Measurements from ENCODE around the gene PELO. TPM values are rescaled to one million over a fixed set of nuclear protein-coding genes. Genes with fewer than 3 reads are reported as not detected.

PELO gene
- total and polyA plus RNA-seq, 9 of the 15 experiments (the other 6 are each of a cell fraction or from before 2014, with no cell fraction given): 5.8 to 14.6 (median 9.6) TPM

DNA sequence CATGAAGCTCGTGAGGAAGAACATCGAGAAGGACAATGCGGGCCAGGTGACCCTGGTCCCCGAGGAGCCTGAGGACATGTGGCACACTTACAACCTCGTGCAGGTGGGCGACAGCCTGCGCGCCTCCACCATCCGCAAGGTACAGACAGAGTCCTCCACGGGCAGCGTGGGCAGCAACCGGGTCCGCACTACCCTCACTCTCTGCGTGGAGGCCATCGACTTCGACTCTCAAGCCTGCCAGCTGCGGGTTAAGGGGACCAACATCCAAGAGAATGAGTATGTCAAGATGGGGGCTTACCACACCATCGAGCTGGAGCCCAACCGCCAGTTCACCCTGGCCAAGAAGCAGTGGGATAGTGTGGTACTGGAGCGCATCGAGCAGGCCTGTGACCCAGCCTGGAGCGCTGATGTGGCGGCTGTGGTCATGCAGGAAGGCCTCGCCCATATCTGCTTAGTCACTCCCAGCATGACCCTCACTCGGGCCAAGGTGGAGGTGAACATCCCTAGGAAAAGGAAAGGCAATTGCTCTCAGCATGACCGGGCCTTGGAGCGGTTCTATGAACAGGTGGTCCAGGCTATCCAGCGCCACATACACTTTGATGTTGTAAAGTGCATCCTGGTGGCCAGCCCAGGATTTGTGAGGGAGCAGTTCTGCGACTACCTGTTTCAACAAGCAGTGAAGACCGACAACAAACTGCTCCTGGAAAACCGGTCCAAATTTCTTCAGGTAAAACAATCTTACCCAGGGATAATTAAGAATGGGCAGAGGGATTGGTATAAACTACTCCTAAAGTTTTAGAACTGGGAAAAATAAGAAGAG lies 12.9 kb downstream of the PELO start (continued):
- TF ChIP-seq, protein P1, sequence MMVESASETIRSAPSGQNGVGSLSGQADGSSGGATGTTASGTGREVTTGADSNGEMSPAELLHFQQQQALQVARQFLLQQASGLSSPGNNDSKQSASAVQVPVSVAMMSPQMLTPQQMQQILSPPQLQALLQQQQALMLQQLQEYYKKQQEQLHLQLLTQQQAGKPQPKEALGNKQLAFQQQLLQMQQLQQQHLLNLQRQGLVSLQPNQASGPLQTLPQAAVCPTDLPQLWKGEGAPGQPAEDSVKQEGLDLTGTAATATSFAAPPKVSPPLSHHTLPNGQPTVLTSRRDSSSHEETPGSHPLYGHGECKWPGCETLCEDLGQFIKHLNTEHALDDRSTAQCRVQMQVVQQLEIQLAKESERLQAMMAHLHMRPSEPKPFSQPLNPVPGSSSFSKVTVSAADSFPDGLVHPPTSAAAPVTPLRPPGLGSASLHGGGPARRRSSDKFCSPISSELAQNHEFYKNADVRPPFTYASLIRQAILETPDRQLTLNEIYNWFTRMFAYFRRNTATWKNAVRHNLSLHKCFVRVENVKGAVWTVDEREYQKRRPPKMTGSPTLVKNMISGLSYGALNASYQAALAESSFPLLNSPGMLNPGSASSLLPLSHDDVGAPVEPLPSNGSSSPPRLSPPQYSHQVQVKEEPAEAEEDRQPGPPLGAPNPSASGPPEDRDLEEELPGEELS (CRISPR knock-in tag; IDR thresholded peaks at IDR 0.05; ENCODE audit: borderline replicate concordance): no peak
- peak; percentile 72 for TF ChIP-seq CTBP1 (IDR thresholded peaks at IDR 0.05; ENCODE audit: borderline replicate concordance)
- TF ChIP-seq ZNF431 (CRISPR knock-in tag; IDR thresholded peaks at IDR 0.05): no peak
- TF ChIP-seq MTA2 (IDR thresholded peaks at IDR 0.05; ENCODE audit: low read depth): no peak
- TF ChIP-seq E2F5 (CRISPR knock-in tag; IDR thresholded peaks at IDR 0.05): no peak
- TF ChIP-seq ZBTB2 (IDR thresholded peaks at IDR 0.05): no peak
- TF ChIP-seq, protein P2, sequence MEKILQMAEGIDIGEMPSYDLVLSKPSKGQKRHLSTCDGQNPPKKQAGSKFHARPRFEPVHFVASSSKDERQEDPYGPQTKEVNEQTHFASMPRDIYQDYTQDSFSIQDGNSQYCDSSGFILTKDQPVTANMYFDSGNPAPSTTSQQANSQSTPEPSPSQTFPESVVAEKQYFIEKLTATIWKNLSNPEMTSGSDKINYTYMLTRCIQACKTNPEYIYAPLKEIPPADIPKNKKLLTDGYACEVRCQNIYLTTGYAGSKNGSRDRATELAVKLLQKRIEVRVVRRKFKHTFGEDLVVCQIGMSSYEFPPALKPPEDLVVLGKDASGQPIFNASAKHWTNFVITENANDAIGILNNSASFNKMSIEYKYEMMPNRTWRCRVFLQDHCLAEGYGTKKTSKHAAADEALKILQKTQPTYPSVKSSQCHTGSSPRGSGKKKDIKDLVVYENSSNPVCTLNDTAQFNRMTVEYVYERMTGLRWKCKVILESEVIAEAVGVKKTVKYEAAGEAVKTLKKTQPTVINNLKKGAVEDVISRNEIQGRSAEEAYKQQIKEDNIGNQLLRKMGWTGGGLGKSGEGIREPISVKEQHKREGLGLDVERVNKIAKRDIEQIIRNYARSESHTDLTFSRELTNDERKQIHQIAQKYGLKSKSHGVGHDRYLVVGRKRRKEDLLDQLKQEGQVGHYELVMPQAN (IDR thresholded peaks at IDR 0.05; ENCODE audit: borderline replicate concordance): no peak; the same call in 1 of the 2 replicates
- no peak for TF ChIP-seq POLR2AphosphoS2 (IDR thresholded peaks at IDR 0.05; ENCODE audit: low read length)
- TF ChIP-seq GABPA (tag; conservative IDR thresholded peaks at IDR 0.05; ENCODE audit: low read depth): no peak
- no peak for TF ChIP-seq ETS2 (tag; IDR thresholded peaks at IDR 0.05; ENCODE audit: borderline replicate concordance, poor library complexity, severe bottlenecking)
- no peak for TF ChIP-seq CSDE1 (IDR thresholded peaks at IDR 0.05)
- TF ChIP-seq CBX5 (IDR thresholded peaks at IDR 0.05; ENCODE audit: borderline replicate concordance, low read depth): no peak
- no peak for TF ChIP-seq ZNF696 (CRISPR knock-in tag; conservative IDR thresholded peaks at IDR 0.05)
- TF ChIP-seq HDAC3 (IDR thresholded peaks at IDR 0.05; ENCODE audit: borderline replicate concordance, partially characterized antibody): no peak
- no peak for TF ChIP-seq SOX6 (IDR thresholded peaks at IDR 0.05)
- TF ChIP-seq ZNF785 (CRISPR knock-in tag; IDR thresholded peaks at IDR 0.05): no peak
- no peak for TF ChIP-seq BCLAF1 (IDR thresholded peaks at IDR 0.05; ENCODE audit: borderline replicate concordance in 1 of 2, control insufficient read depth in 1 of 2, low read depth in 2 of 2, low read length in 1 of 2)
